ENCODE results near the gene SMIM10L1.

The SMIM10L1 gene

GRCh38 chr12:11171145-11171968 lies at the start of gene SMIM10L1:
Gene SMIM10L1, plus strand, starts transcription at chr12:11171194. Its CDS starts 163 bp downstream, at chr12:11171357.
- peak; percentile 85 for DNase-seq

- no peak for DNase-seq
Observed at GRCh38 chr12:11130382-11130781, 40.6 kb upstream of the SMIM10L1 start.

- no peak for DNase-seq
Observed at GRCh38 chr12:11130999-11131398, 40.0 kb upstream of the SMIM10L1 start.

- no peak for DNase-seq
Observed at GRCh38 chr12:11133162-11133561, 37.8 kb upstream of the SMIM10L1 start.

GRCh38 chr12:11133816-11134215 lies 37.2 kb upstream of the SMIM10L1 start:
- DNase-seq, result no peak

- DNase-seq, result no peak
Observed at GRCh38 chr12:11134305-11134704, 36.7 kb upstream of the SMIM10L1 start, which contains the start of gene TAS2R30. Gene TAS2R30, minus strand, starts transcription at chr12:11134644. Its CDS starts 400 bp downstream, at chr12:11134244.

- no peak for DNase-seq
Observed at GRCh38 chr12:11136075-11136474, 34.9 kb upstream of the SMIM10L1 start.

- no peak for DNase-seq
Observed at GRCh38 chr12:11143352-11143751, 27.6 kb upstream of the SMIM10L1 start.

GRCh38 chr12:11144297-11144696 lies 26.7 kb upstream of the SMIM10L1 start:
- DNase-seq, result no peak

- no peak for DNase-seq
Observed at GRCh38 chr12:11147420-11147819, 23.6 kb upstream of the SMIM10L1 start.

- DNase-seq, result no peak
Observed at GRCh38 chr12:11150832-11151231, 20.2 kb upstream of the SMIM10L1 start.

- no peak for DNase-seq
Observed at GRCh38 chr12:11152725-11153124, 18.3 kb upstream of the SMIM10L1 start.

GRCh38 chr12:11154400-11154925 lies 16.5 kb upstream of the SMIM10L1 start:
- no peak for DNase-seq

- DNase-seq, result no peak
Observed at GRCh38 chr12:11158885-11159444, 12.0 kb upstream of the SMIM10L1 start.

GRCh38 chr12:11162502-11162901 lies 8.5 kb upstream of the SMIM10L1 start:
- DNase-seq, result no peak

- DNase-seq, result no peak
Observed at GRCh38 chr12:11164384-11164783, 6.6 kb upstream of the SMIM10L1 start.

- no peak for DNase-seq
Observed at GRCh38 chr12:11166300-11166699, 4.7 kb upstream of the SMIM10L1 start.

- no peak for DNase-seq
Observed at GRCh38 chr12:11170810-11171144, 217 bp upstream of the SMIM10L1 start.

GRCh38 chr12:11171969-11172675 lies 1.1 kb downstream of the SMIM10L1 start:
- no peak for DNase-seq

- DNase-seq, result no peak
Observed at GRCh38 chr12:11174022-11174421, 3.0 kb downstream of the SMIM10L1 start.

GRCh38 chr12:11178250-11178649 lies 7.3 kb downstream of the SMIM10L1 start:
- DNase-seq, result no peak

GRCh38 chr12:11182529-11182928 lies 11.5 kb downstream of the SMIM10L1 start:
- no peak for DNase-seq

GRCh38 chr12:11183011-11183410 lies 12.0 kb downstream of the SMIM10L1 start:
- DNase-seq, result no peak

GRCh38 chr12:11186837-11187236 lies 15.8 kb downstream of the SMIM10L1 start, which contains the start of gene TAS2R42:
Gene TAS2R42, minus strand, starts transcription at chr12:11186937. Its CDS starts 0 bp downstream, at chr12:11186937.
- DNase-seq, result no peak

Data from stimulated activated CD4-positive, alpha-beta T cell treated with anti-CD3 and anti-CD28 coated beads, Interleukin-12 subunit alpha, Interleukin-12 subunit beta, amount 100 ng/mL, for 4 hours (primary cell).